GM12873 (cell line): ENCODE data around the gene HAAO.

Experiments used
- TF ChIP-seq, protein P1 (sequence below): IDR thresholded peaks from 2 replicates; pipeline ENCODE4 v1.5.1; 2012; ENCODE audit warnings: low read depth, mild to moderate bottlenecking, moderate library complexity, low read length, control low read depth; ENCODE audit not compliant: insufficient read depth; ENCODE audit errors: missing control alignments

HAAO gene

DNA sequence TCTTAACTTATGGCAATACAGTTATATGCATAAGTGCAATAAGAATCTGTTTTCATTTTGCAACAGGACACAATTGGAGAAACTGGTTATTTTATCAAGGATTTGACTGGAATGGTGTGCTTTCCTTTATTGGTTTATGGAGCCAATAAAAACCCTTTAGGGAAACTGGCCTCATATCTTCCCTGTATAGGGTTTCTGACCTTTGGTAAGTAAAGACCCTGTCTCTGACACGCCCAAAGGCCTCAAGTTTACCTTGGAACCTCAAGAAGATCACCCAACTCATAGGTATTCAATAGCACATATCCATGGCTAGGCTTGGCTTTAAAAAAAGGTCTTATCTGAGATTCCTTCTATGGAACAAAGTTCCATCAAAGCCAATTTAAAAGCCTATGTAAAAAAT, 11.2 kb downstream of the HAAO start:
- TF ChIP-seq, protein P1, sequence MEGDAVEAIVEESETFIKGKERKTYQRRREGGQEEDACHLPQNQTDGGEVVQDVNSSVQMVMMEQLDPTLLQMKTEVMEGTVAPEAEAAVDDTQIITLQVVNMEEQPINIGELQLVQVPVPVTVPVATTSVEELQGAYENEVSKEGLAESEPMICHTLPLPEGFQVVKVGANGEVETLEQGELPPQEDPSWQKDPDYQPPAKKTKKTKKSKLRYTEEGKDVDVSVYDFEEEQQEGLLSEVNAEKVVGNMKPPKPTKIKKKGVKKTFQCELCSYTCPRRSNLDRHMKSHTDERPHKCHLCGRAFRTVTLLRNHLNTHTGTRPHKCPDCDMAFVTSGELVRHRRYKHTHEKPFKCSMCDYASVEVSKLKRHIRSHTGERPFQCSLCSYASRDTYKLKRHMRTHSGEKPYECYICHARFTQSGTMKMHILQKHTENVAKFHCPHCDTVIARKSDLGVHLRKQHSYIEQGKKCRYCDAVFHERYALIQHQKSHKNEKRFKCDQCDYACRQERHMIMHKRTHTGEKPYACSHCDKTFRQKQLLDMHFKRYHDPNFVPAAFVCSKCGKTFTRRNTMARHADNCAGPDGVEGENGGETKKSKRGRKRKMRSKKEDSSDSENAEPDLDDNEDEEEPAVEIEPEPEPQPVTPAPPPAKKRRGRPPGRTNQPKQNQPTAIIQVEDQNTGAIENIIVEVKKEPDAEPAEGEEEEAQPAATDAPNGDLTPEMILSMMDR, result no peak

GRCh38 chr2:42777883-42778805, 14.2 kb downstream of the HAAO start:
- TF ChIP-seq, protein P1, result no peak

- TF ChIP-seq, protein P1, result no peak
These were observed 16.6 kb downstream of the HAAO start for GRCh38 chr2:42775810-42776209.

DNA sequence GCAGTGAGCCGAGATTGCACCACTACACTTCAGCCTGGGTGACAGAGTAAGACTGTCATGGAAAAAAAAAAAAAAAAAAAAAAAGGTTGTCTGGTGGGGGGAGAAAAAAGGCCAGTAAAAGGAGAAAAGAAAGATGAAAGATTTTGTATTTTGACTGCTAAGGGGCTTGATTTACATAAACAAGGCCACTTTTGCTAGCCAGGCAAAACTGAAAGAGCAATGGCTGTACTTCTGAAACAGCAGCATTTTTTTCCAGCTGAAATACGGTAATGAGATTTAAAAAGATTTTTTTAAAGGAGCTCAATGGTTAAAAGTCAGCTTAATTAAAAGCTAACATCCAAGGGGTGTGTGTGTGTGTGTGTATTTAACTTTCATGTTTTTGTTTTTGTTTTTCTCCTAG, 17.2 kb downstream of the HAAO start:
- TF ChIP-seq, protein P1, result no peak

DNA sequence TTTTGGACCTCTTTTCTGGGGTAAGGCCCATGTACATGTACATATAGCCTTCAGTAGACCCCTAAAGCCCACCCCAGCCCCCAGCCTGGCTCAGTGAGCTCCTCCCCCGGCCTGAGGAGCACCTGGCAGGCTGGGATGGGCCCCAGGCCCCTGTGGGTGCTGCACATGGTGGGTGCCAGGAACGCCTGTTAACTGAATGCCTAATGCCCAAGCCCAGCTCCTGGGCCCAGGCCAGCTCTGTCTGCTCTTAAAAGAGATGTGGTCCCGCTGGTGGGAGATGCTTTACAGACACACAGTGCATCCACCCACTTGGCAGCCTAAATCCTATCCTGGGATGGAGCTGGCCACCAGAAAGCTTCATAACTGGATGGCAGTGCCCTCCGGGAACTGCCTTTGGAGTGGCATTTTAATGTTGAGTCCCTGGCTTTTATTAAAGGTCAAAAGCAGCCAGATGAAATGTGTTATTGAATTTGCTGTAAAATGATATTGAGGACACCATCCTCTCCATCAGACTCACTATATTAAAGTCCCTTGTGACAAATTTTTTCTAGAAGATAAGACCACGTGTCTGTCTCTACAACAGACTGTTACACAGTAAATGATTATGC, 20.7 kb downstream of the HAAO start:
- TF ChIP-seq, protein P1, result no peak

- TF ChIP-seq, protein P1, result peak; percentile 55
These were observed 21.9 kb downstream of the HAAO start for GRCh38 chr2:42770288-42771131.
